Lung (tissue), 12 donors: ENCODE measurements around the gene AGAP2. TPM values are rescaled to one million over a fixed set of nuclear protein-coding genes. Genes with fewer than 3 reads are reported as not detected.

Experiments used
- ATAC-seq: fragments of 200-7000 bp; cut with Tn5 transposase; one replicate; pipeline ENCODE4 v1.9.1; 2020; ENCODE audit warnings: moderate number of reproducible peaks; ENCODE audit not compliant: insufficient read depth, low FRiP score
- DNase-seq, 3 donors: peaks; one replicate each; pipeline ENCODE4 v3.0.0-alpha.2; 2013 to 2017
- H3K27ac ChIP-seq, 2 donors: one replicate each; pipeline ENCODE4 v1.5.1; 2013; ENCODE audit warnings: mild to moderate bottlenecking in 2 of 2, moderate library complexity in 2 of 2, control low read depth in 1 of 2, inconsistent platforms in 1 of 2, low read depth in 1 of 2, low read length in 1 of 2
- H3K27me3 ChIP-seq, 3 donors: one replicate each; pipeline ENCODE4 v1.5.1; 2013; ENCODE audit warnings: low read length in 2 of 3; ENCODE audit not compliant: control insufficient read depth in 3 of 3, insufficient read depth in 3 of 3
- H3K36me3 ChIP-seq, 4 donors: one replicate each; pipeline ENCODE4 v1.5.1; 2013; ENCODE audit warnings: low read length in 4 of 4, mild to moderate bottlenecking in 1 of 4, moderate library complexity in 1 of 4; ENCODE audit not compliant: control insufficient read depth in 4 of 4, insufficient read depth in 4 of 4
- H3K4me1 ChIP-seq, 5 donors: one replicate each; pipeline ENCODE4 v1.5.1; 2013; ENCODE audit warnings: low read length in 5 of 5, mild to moderate bottlenecking in 2 of 5, moderate library complexity in 1 of 5; ENCODE audit not compliant: control insufficient read depth in 5 of 5, insufficient read depth in 5 of 5
- H3K4me3 ChIP-seq: one replicate; pipeline ENCODE4 v1.5.1; 2013; ENCODE audit warnings: mild to moderate bottlenecking, control low read depth, moderate library complexity
- H3K9ac ChIP-seq, 2 donors: one replicate each; pipeline ENCODE4 v1.5.1; 2013; ENCODE audit warnings: low read length in 2 of 2, control low read depth in 1 of 2; ENCODE audit not compliant: insufficient read depth in 1 of 2
- H3K9me3 ChIP-seq, 4 donors: one replicate each; pipeline ENCODE4 v1.5.1; 2013; ENCODE audit warnings: low read length in 3 of 4, mild to moderate bottlenecking in 1 of 4, moderate library complexity in 1 of 4; ENCODE audit not compliant: control insufficient read depth in 4 of 4, insufficient read depth in 3 of 4
- WGBS, 2 donors: extraction: QIAGEN DNeasy Blood & Tissue Kit; methylation state at CpG; one replicate each; pipeline ENCODE4 v1.1.7; 2013; 5-methylcytosine and 5-hydroxymethylcytosine counted together
- polyA plus RNA-seq, 2 donors: library from polyadenylated mRNA; stranded (reverse); fragments of 200-250 nt; gene quantifications; one replicate each; pipeline ENCODE4 v1.2.1, GENCODE V29; 2013
- total RNA-seq, 2 donors: library from RNA; depleted of rRNA in 1 of 2; stranded (reverse); fragments of >200 nt in 1 of 2; gene quantifications; one replicate each; pipeline ENCODE4 v1.2.1, GENCODE V29; 2014 to 2021
- TF ChIP-seq, protein P1 (sequence below): IDR thresholded peaks from 2 replicates; pipeline ENCODE4 v1.5.1; 2012; ENCODE audit warnings: mild to moderate bottlenecking; ENCODE audit errors: control extremely low read depth, extremely low read depth
- donor health status: control.
- donor health status: control.
- donor health status: Bipolar disorder and iron deficiency.
- donor health status: healthy.
- donor health status: DM: yes; HTN: yes; CAD: no.

Gene AGAP2
- total and polyA plus RNA-seq, 4 donors = 1.4 to 4.8 (median 3.0) TPM

DNA sequence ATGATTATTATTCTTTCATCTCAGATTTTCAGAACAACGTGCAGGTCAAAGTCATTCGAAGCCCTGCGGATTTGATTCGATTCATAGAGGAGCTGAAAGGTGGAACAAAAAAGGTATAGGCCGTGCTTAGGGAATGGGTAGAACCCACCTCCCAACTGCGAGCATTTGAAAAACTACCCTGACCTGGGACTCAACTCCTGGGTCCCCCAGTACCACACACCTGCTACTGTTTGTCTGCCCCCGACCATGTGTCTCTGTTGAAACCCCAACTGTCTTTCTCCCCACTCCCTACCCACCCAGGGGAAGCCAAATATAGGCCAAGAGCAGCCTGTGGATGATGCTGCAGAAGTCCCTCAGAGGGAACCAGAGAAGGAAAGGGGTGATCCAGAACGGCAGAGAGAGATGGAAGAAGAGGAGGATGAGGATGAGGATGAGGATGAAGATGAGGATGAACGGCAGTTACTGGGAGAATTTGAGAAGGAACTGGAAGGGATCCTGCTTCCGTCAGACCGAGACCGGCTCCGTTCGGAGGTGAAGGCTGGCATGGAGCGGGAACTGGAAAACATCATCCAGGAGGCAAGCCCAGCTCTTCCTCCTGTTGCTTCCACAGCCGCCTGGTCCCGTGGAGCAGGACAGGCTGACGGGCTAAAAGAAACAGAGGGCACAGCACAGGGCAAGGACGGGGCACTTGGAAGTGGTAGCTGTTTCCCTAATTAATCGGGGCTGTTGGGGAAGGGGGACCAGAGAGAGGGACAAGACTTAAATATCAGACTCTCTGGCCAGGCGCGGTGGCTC lies 20.5 kb downstream of the AGAP2 start:
- DNase-seq (no peak), ATAC-seq (no peak)
- H3K27me3 ChIP-seq = no peaks in the 10 kb centered on the region
- H3K36me3 ChIP-seq = peaks cover 28 to 60% (median 31%) of the 10 kb centered on the region in 4 donors
- H3K4me3 ChIP-seq = no peak overlapping the region
- peaks cover 0 to 2% (median 0%) of the 10 kb centered on the region in 4 donors for H3K9me3 ChIP-seq
- H3K27ac ChIP-seq = no peak overlapping the region
- WGBS, 2 donors = 96 to 97% methylated on average over 22 of the region's 22 CpGs
- H3K9ac ChIP-seq = no peak overlapping the region
- TF ChIP-seq, protein P1, sequence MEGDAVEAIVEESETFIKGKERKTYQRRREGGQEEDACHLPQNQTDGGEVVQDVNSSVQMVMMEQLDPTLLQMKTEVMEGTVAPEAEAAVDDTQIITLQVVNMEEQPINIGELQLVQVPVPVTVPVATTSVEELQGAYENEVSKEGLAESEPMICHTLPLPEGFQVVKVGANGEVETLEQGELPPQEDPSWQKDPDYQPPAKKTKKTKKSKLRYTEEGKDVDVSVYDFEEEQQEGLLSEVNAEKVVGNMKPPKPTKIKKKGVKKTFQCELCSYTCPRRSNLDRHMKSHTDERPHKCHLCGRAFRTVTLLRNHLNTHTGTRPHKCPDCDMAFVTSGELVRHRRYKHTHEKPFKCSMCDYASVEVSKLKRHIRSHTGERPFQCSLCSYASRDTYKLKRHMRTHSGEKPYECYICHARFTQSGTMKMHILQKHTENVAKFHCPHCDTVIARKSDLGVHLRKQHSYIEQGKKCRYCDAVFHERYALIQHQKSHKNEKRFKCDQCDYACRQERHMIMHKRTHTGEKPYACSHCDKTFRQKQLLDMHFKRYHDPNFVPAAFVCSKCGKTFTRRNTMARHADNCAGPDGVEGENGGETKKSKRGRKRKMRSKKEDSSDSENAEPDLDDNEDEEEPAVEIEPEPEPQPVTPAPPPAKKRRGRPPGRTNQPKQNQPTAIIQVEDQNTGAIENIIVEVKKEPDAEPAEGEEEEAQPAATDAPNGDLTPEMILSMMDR = no peak
- peaks cover 0 to 4% (median 0%) of the 10 kb centered on the region in 5 donors for H3K4me1 ChIP-seq

DNA sequence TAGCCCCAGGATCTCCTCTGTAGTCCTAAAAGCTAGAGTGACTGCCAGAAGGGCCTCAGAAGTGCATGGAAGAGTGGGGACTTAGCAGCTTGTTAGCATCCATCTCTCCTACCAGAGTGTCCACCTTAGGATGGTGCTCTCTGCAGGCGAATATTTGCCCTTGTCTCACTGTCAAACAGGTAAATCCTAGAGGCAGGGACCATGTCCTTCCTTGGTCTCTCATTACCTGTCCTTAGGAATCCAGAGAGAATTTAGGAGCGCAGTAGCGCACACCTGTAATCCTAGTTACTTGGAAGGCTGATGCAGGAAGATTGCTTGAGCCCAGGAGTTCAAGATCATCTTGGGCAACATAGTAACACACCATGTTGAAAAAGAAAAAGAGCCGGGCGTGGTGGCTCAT lies 21.4 kb downstream of the AGAP2 start:
- Histone ChIP-seq H3K9me3 (peaks cover 0 to 2% (median 0%) of the 10 kb centered on the region in 4 donors), H3K27ac (no peak overlapping the region), H3K4me3 (no peak overlapping the region), H3K27me3 (no peaks in the 10 kb centered on the region), H3K4me1 (no peaks in the 10 kb centered on the region), H3K9ac (no peak overlapping the region), H3K36me3 (peaks cover 30 to 60% (median 31%) of the 10 kb centered on the region in 4 donors)
- DNase-seq (no peak), ATAC-seq (no peak)
- WGBS, 2 donors = 98 to 100% methylated on average over 5 of the region's 5 CpGs
- TF ChIP-seq, protein P1 = no peak

DNA sequence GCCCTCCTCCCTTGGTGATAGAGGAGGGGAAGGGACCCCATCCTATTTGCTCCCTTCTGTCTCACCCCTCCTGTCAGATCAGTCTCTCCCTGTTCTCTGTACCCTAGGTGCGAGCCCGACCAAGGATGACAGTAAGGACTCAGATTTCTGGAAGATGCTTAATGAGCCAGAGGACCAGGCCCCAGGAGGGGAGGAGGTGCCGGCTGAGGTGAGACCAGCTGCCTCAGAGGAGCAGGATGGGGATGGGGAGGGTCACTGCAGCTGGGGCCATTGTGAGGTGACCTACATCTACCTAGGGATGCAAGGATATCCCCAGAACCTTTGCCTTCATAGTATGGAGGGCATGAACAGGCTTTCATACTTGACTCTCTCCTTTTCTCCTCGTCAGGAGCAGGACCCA lies 22.2 kb downstream of the AGAP2 start:
- TF ChIP-seq, protein P1 = no peak
- WGBS, 2 donors = 94 to 96% methylated on average over 4 of the region's 4 CpGs
- Histone ChIP-seq H3K9ac (no peak overlapping the region), H3K27me3 (no peaks in the 10 kb centered on the region), H3K27ac (no peak overlapping the region), H3K4me1 (no peaks in the 10 kb centered on the region), H3K9me3 (peaks cover 0 to 2% (median 0%) of the 10 kb centered on the region in 4 donors), H3K36me3 (peaks cover 29 to 56% (median 33%) of the 10 kb centered on the region in 4 donors), H3K4me3 (no peak overlapping the region)
- ATAC-seq (no peak), DNase-seq (no peak)
